SK-N-SH treated with all-trans-retinoic acid at 6 μM for 48 hours (cell line): ENCODE results near the gene DPYD.

Experiments
- SNAI2 ChIP-seq: fragments of 250-450 bp; sonication (Bioruptor Pico); IDR thresholded peaks from 2 replicates; pipeline ENCODE4 v1.5.0; 2020; ENCODE audit warnings: mild to moderate bottlenecking, moderate library complexity
- ZC3H10 ChIP-seq: fragments of 250-450 bp; sonication (Bioruptor Pico); IDR thresholded peaks from 2 replicates; pipeline ENCODE4 v1.5.1; 2021; ENCODE audit warnings: mild to moderate bottlenecking, moderate library complexity
- ZFP30 ChIP-seq: fragments of 450-650 bp; formaldehyde crosslinking; IDR thresholded peaks from 2 replicates; pipeline ENCODE4 v1.5.0; 2022; ENCODE audit warnings: mild to moderate bottlenecking, moderate library complexity
- TF ChIP-seq, protein P1 (sequence below): fragments of 250-450 bp; sonication (Bioruptor Pico); IDR thresholded peaks from 2 replicates; pipeline ENCODE4 v1.5.1; 2020; ENCODE audit warnings: low read depth, mild to moderate bottlenecking, moderate library complexity
- TF ChIP-seq, protein P2 (sequence below): fragments of 250-450 bp; sonication (Bioruptor Pico); IDR thresholded peaks from 2 replicates; pipeline ENCODE4 v1.8.0; 2021; ENCODE audit warnings: low read depth, mild to moderate bottlenecking, moderate library complexity, borderline replicate concordance
- TF ChIP-seq, protein P3 (sequence below): fragments of 250-450 bp; sonication (Bioruptor Pico); IDR thresholded peaks from 2 replicates; pipeline ENCODE4 v1.5.1; 2021; ENCODE audit warnings: mild to moderate bottlenecking, moderate library complexity

- TF ChIP-seq ZFP30 (CRISPR knock-in tag), result no peak
- no peak for TF ChIP-seq SNAI2 (CRISPR knock-in tag)
- TF ChIP-seq, protein P1, sequence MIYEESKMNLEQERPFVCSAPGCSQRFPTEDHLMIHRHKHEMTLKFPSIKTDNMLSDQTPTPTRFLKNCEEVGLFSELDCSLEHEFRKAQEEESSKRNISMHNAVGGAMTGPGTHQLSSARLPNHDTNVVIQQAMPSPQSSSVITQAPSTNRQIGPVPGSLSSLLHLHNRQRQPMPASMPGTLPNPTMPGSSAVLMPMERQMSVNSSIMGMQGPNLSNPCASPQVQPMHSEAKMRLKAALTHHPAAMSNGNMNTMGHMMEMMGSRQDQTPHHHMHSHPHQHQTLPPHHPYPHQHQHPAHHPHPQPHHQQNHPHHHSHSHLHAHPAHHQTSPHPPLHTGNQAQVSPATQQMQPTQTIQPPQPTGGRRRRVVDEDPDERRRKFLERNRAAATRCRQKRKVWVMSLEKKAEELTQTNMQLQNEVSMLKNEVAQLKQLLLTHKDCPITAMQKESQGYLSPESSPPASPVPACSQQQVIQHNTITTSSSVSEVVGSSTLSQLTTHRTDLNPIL (CRISPR knock-in tag), result no peak
- TF ChIP-seq, protein P2, sequence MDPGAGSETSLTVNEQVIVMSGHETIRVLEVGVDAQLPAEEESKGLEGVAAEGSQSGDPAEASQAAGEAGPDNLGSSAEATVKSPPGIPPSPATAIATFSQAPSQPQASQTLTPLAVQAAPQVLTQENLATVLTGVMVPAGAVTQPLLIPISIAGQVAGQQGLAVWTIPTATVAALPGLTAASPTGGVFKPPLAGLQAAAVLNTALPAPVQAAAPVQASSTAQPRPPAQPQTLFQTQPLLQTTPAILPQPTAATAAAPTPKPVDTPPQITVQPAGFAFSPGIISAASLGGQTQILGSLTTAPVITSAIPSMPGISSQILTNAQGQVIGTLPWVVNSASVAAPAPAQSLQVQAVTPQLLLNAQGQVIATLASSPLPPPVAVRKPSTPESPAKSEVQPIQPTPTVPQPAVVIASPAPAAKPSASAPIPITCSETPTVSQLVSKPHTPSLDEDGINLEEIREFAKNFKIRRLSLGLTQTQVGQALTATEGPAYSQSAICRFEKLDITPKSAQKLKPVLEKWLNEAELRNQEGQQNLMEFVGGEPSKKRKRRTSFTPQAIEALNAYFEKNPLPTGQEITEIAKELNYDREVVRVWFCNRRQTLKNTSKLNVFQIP (CRISPR knock-in tag), result no peak
- TF ChIP-seq, protein P3, sequence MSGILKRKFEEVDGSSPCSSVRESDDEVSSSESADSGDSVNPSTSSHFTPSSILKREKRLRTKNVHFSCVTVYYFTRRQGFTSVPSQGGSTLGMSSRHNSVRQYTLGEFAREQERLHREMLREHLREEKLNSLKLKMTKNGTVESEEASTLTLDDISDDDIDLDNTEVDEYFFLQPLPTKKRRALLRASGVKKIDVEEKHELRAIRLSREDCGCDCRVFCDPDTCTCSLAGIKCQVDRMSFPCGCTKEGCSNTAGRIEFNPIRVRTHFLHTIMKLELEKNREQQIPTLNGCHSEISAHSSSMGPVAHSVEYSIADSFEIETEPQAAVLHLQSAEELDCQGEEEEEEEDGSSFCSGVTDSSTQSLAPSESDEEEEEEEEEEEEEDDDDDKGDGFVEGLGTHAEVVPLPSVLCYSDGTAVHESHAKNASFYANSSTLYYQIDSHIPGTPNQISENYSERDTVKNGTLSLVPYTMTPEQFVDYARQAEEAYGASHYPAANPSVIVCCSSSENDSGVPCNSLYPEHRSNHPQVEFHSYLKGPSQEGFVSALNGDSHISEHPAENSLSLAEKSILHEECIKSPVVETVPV (CRISPR knock-in tag), result no peak
- no peak for TF ChIP-seq ZC3H10 (CRISPR knock-in tag)
Measured at GRCh38 chr1:97082160-97082848, 838.5 kb downstream of the DPYD start.
